ENCODE data around the gene SECISBP2L. TPM values are rescaled to one million over a fixed set of nuclear protein-coding genes. Genes with fewer than 3 reads are reported as not detected.

The SECISBP2L gene
- total and polyA plus RNA-seq, 7 donors = 4.5 to 31.9 (median 22.0) TPM

- Histone ChIP-seq H3K9me3 (no peaks in the 10 kb centered on the region), H3K4me3 (no peak overlapping the region), H3K4me1 (no peaks in the 10 kb centered on the region), H3K36me3 (ENCODE audit: insufficient read depth in 1 of 2, low read depth in 1 of 2) (no peaks in the 10 kb centered on the region), H3K27me3 (ENCODE audit: insufficient read depth in 3 of 3, low read length in 2 of 3) (no peaks in the 10 kb centered on the region), H3K27ac (no peak overlapping the region)
- DNase-seq (no peak), ATAC-seq (no peak)
- intact Hi-C loops (cut with DNase I) = no loop called here
- 82 to 100% (median 92%) methylated on average over 1 of the region's 1 CpG for WGBS, 3 donors
- TF ChIP-seq CTCF (IDR thresholded peaks at IDR 0.05) = no peak
These were observed 99.4 kb downstream of the SECISBP2L start for GRCh38 chr15:48946840-48947187.

GRCh38 chr15:48946074-48946839 is 100.0 kb downstream of the SECISBP2L start:
- H3K27me3 ChIP-seq (ENCODE audit: insufficient read depth in 3 of 3, low read length in 2 of 3) = no peaks in the 10 kb centered on the region
- no peaks in the 10 kb centered on the region for H3K4me1 ChIP-seq
- no peak overlapping the region for H3K27ac ChIP-seq
- DNase-seq (no peak), ATAC-seq (no peak)
- no peak for TF ChIP-seq CTCF (IDR thresholded peaks at IDR 0.05)
- intact Hi-C loops (cut with DNase I) = no loop called here
- H3K9me3 ChIP-seq = no peaks in the 10 kb centered on the region
- no peak overlapping the region for H3K4me3 ChIP-seq
- H3K36me3 ChIP-seq (ENCODE audit: insufficient read depth in 1 of 2, low read depth in 1 of 2) = no peaks in the 10 kb centered on the region
- 47 to 51% (median 48%) methylated on average over 5 of the region's 5 CpGs for WGBS, 3 donors

- ATAC-seq (no peak), DNase-seq (no peak)
- Histone ChIP-seq H3K27ac (no peak overlapping the region), H3K9me3 (no peaks in the 10 kb centered on the region), H3K4me1 (no peaks in the 10 kb centered on the region), H3K4me3 (no peak overlapping the region), H3K36me3 (ENCODE audit: insufficient read depth in 1 of 2, low read depth in 1 of 2) (no peaks in the 10 kb centered on the region), H3K27me3 (ENCODE audit: insufficient read depth in 3 of 3, low read length in 2 of 3) (no peaks in the 10 kb centered on the region)
- intact Hi-C loops (cut with DNase I) = no loop called here
- WGBS, 3 donors = 62 to 96% (median 90%) methylated on average over 2 of the region's 2 CpGs
- no peak for TF ChIP-seq CTCF (IDR thresholded peaks at IDR 0.05)
These were observed 100.9 kb downstream of the SECISBP2L start for GRCh38 chr15:48945386-48945785.

GRCh38 chr15:48941904-48942303 is 104.3 kb downstream of the SECISBP2L start:
- no peak for ATAC-seq
- no peak for TF ChIP-seq CTCF (IDR thresholded peaks at IDR 0.05)
- intact Hi-C loops (cut with DNase I) = no loop called here
- DNase-seq = no peak
- Histone ChIP-seq H3K27ac (no peak overlapping the region), H3K36me3 (ENCODE audit: insufficient read depth in 1 of 2, low read depth in 1 of 2) (no peaks in the 10 kb centered on the region), H3K9me3 (no peaks in the 10 kb centered on the region), H3K27me3 (ENCODE audit: insufficient read depth in 3 of 3, low read length in 2 of 3) (no peaks in the 10 kb centered on the region), H3K4me1 (no peaks in the 10 kb centered on the region), H3K4me3 (no peak overlapping the region)
- WGBS, 3 donors = 74 to 78% (median 76%) methylated on average over 5 of the region's 5 CpGs

- Histone ChIP-seq H3K27ac (no peak overlapping the region), H3K36me3 (ENCODE audit: insufficient read depth in 1 of 2, low read depth in 1 of 2) (no peaks in the 10 kb centered on the region), H3K9me3 (no peaks in the 10 kb centered on the region), H3K27me3 (ENCODE audit: insufficient read depth in 3 of 3, low read length in 2 of 3) (peaks cover 0 to 6% (median 0%) of the 10 kb centered on the region in 3 donors), H3K4me1 (no peaks in the 10 kb centered on the region), H3K4me3 (no peak overlapping the region)
- intact Hi-C loops (cut with DNase I) = no loop called here
- WGBS, 3 donors = 70 to 74% (median 71%) methylated on average over 6 of the region's 6 CpGs
- no peak for ATAC-seq
- no peak for DNase-seq
- TF ChIP-seq CTCF (IDR thresholded peaks at IDR 0.05) = no peak
These were observed 105.7 kb downstream of the SECISBP2L start for GRCh38 chr15:48940508-48940907.

Data from psoas muscle (tissue), 8 donors.